Type B pancreatic cell (in vitro differentiated cells): Measurements from ENCODE around the gene GGT6. TPM values are rescaled to one million over a fixed set of nuclear protein-coding genes. Genes with fewer than 3 reads are reported as not detected.

Experiments
- DNase-seq: peaks from one replicate; pipeline ENCODE4 v3.0.0; 2021; ENCODE audit warnings: mixed read lengths; ENCODE audit not compliant: unreplicated experiment; ENCODE audit errors: extremely low spot score
- H3K27ac Mint-ChIP-seq: 2 replicates; pipeline ENCODE4 v1.8.0; 2021; ENCODE audit warnings: mild to moderate bottlenecking, mixed read lengths
- H3K27me3 Mint-ChIP-seq: 2 replicates; pipeline ENCODE4 v1.8.0; 2021; ENCODE audit warnings: mixed read lengths
- H3K36me3 Mint-ChIP-seq: 2 replicates; pipeline ENCODE4 v1.8.0; 2021; ENCODE audit warnings: mixed read lengths
- H3K4me1 Mint-ChIP-seq: one replicate; pipeline ENCODE4 v1.8.0; 2021; ENCODE audit warnings: mixed read lengths; ENCODE audit not compliant: unreplicated experiment
- H3K4me3 Mint-ChIP-seq: 2 replicates; pipeline ENCODE4 v1.8.0; 2021; ENCODE audit warnings: mild to moderate bottlenecking, mixed read lengths
- H3K9me3 Mint-ChIP-seq: 2 replicates; pipeline ENCODE4 v1.8.0; 2021; ENCODE audit warnings: mixed read lengths
- CTCF ChIP-seq: fragments of 200-600 bp; sonication (generic); conservative IDR thresholded peaks from 2 replicates; pipeline ENCODE4 v1.5.0; 2021; ENCODE audit warnings: antibody characterized with exemption, mild to moderate bottlenecking
- total RNA-seq: library from RNA; stranded (reverse); gene quantifications from 2 replicates; pipeline ENCODE4 v1.2.1, GENCODE V29; 2021; ENCODE audit warnings: low replicate concordance

GGT6 gene
- total RNA-seq, 1 donor from 2014 or later, result 1.4 TPM

GRCh38 chr17:4553669-4554068 is 6.7 kb downstream of the GGT6 start:
- H3K4me3 Mint-ChIP-seq, result peak overlapping the region; percentile 95
- H3K36me3 Mint-ChIP-seq, result peaks cover 4% of the 10 kb centered on the region
- no peak overlapping the region for H3K27ac Mint-ChIP-seq
- no peak for DNase-seq
- no peak for TF ChIP-seq CTCF
- H3K9me3 Mint-ChIP-seq, result no peaks in the 10 kb centered on the region
- H3K27me3 Mint-ChIP-seq, result no peaks in the 10 kb centered on the region
- peaks cover 22% of the 10 kb centered on the region for H3K4me1 Mint-ChIP-seq

- no peak for TF ChIP-seq CTCF
- H3K9me3 Mint-ChIP-seq, result no peaks in the 10 kb centered on the region
- H3K4me1 Mint-ChIP-seq, result peaks cover 22% of the 10 kb centered on the region
- DNase-seq, result no peak
- no peak overlapping the region for H3K4me3 Mint-ChIP-seq
- no peaks in the 10 kb centered on the region for H3K27me3 Mint-ChIP-seq
- H3K27ac Mint-ChIP-seq, result no peak overlapping the region
- H3K36me3 Mint-ChIP-seq, result peaks cover 7% of the 10 kb centered on the region
These were observed 8.4 kb downstream of the GGT6 start for GRCh38 chr17:4551796-4552525.

DNA sequence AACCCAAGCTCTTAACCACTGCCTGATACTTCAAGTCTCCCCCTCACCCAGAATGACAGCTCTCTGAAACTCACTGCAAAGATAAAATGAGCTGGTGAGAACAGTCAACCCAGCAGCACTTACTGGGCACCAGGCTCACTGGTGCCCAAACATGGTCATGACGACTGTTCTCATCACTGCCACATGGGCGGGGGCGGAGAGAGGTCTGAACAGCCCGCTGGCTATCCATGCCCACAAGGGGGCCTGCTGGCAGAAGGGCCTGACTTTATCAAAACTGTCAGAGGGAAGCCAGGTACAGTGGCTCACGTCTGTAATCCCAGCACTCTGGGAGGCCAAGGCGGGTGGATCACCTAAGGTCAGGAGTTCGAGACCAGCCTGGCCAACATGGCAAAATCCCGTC is 9.2 kb downstream of the GGT6 start:
- Mint-ChIP-seq H3K36me3 (peaks cover 7% of the 10 kb centered on the region), H3K4me1 (peaks cover 16% of the 10 kb centered on the region), H3K27me3 (no peaks in the 10 kb centered on the region), H3K4me3 (no peak overlapping the region), H3K9me3 (no peaks in the 10 kb centered on the region), H3K27ac (no peak overlapping the region)
- no peak for DNase-seq
- peak; percentile 29 for TF ChIP-seq CTCF

DNA sequence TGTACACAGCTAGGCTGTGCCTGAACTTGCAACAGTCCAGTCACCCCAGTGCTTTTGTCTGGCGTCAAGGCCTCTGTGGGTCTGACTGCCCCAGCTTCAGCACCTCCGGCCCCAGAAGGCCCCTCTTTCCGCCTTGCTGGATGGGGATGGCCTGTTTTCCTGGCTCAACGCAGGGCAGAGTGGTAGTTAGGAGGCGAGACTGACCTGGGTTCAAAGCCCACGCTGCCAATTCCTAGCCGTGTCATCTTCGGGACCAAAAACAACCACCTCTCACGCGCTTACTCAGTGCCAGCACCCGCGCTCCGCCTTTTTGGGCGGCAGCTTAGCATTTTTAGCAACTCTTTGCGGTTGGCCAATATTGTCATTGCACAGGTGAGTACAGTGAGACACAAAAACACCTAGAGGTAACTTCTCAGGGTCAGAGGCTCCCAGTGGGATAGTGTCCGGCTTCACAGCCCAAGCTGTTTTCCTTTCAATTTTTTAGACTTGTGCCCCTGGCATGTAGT is 9.8 kb downstream of the GGT6 start:
- Mint-ChIP-seq H3K27me3 (no peaks in the 10 kb centered on the region), H3K27ac (no peak overlapping the region), H3K4me3 (no peak overlapping the region), H3K4me1 (peaks cover 11% of the 10 kb centered on the region), H3K36me3 (peaks cover 7% of the 10 kb centered on the region), H3K9me3 (no peaks in the 10 kb centered on the region)
- DNase-seq, result no peak
- no peak for TF ChIP-seq CTCF

- Mint-ChIP-seq H3K27me3 (no peaks in the 10 kb centered on the region), H3K4me3 (no peak overlapping the region), H3K27ac (no peak overlapping the region), H3K4me1 (peaks cover 8% of the 10 kb centered on the region), H3K9me3 (no peaks in the 10 kb centered on the region), H3K36me3 (peaks cover 7% of the 10 kb centered on the region)
- DNase-seq, result no peak
- no peak for TF ChIP-seq CTCF
These were observed 10.4 kb downstream of the GGT6 start for GRCh38 chr17:4549781-4550533.
